ENCODE data around the gene PRSS27. TPM values are rescaled to one million over a fixed set of nuclear protein-coding genes. Genes with fewer than 3 reads are reported as not detected.

PRSS27 gene
- total RNA-seq, 1 donor from 2014 or later, result 2.9 TPM

DNA sequence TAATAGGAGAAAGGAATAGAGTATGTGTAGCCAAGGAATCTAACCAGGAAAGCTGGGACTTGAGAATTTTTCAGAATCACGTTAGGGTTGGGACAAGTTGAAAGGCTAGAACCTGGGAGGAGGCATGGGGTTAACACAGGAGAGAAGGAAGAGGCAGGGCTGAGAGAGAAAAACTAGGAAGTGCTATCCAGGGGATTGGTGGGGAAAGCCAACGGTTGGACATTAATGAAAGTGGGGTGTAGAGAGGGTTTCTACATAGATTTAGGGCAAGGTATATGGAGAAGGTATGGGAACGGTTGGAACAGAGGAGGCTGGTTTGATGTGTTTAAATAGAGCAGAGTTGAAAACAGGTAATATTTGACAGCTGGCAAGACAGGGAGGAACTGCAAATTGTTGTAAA is 35.1 kb upstream of the PRSS27 start:
- TF ChIP-seq, protein P1, sequence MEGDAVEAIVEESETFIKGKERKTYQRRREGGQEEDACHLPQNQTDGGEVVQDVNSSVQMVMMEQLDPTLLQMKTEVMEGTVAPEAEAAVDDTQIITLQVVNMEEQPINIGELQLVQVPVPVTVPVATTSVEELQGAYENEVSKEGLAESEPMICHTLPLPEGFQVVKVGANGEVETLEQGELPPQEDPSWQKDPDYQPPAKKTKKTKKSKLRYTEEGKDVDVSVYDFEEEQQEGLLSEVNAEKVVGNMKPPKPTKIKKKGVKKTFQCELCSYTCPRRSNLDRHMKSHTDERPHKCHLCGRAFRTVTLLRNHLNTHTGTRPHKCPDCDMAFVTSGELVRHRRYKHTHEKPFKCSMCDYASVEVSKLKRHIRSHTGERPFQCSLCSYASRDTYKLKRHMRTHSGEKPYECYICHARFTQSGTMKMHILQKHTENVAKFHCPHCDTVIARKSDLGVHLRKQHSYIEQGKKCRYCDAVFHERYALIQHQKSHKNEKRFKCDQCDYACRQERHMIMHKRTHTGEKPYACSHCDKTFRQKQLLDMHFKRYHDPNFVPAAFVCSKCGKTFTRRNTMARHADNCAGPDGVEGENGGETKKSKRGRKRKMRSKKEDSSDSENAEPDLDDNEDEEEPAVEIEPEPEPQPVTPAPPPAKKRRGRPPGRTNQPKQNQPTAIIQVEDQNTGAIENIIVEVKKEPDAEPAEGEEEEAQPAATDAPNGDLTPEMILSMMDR (IDR thresholded peaks at IDR 0.05; ENCODE audit: insufficient read depth, low read length, poor library complexity, severe bottlenecking), result no peak
- H3K36me3 ChIP-seq (ENCODE audit: control insufficient read depth, insufficient read depth, low read length), result peaks cover 6% of the 10 kb centered on the region
- no peak overlapping the region for H3K4me3 ChIP-seq (ENCODE audit: low read depth, low read length)

DNA sequence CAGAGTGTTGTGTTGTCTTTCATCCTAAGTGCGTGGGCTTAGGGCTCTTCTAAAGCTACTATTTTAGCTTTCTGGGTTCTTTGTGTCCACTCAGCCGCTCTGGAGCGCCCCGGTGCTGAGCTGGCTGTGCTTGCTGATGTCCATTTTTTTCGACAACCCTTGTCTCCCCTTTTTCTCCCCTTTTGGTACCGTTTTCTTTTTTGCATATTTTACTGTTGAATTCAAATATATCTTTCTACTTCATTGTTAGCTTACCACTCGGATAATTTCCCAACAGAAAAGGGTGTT is 33.7 kb upstream of the PRSS27 start:
- Histone ChIP-seq H3K4me3 (ENCODE audit: low read depth, low read length) (peak overlapping the region; percentile 55), H3K36me3 (ENCODE audit: control insufficient read depth, insufficient read depth, low read length) (peaks cover 3% of the 10 kb centered on the region), H3K27me3 (ENCODE audit: control insufficient read depth, insufficient read depth, low read length) (no peaks in the 10 kb centered on the region)
- DNase-seq (ENCODE audit: low read depth), result no peak
- TF ChIP-seq, protein P1 (IDR thresholded peaks at IDR 0.05; ENCODE audit: insufficient read depth, low read length, poor library complexity, severe bottlenecking), result no peak

More for the DNA sequence above, 35.1 kb upstream of the PRSS27 start:
- no peaks in the 10 kb centered on the region for H3K27me3 ChIP-seq (ENCODE audit: control insufficient read depth, insufficient read depth, low read length)
- DNase-seq (ENCODE audit: low read depth), result no peak

DNA sequence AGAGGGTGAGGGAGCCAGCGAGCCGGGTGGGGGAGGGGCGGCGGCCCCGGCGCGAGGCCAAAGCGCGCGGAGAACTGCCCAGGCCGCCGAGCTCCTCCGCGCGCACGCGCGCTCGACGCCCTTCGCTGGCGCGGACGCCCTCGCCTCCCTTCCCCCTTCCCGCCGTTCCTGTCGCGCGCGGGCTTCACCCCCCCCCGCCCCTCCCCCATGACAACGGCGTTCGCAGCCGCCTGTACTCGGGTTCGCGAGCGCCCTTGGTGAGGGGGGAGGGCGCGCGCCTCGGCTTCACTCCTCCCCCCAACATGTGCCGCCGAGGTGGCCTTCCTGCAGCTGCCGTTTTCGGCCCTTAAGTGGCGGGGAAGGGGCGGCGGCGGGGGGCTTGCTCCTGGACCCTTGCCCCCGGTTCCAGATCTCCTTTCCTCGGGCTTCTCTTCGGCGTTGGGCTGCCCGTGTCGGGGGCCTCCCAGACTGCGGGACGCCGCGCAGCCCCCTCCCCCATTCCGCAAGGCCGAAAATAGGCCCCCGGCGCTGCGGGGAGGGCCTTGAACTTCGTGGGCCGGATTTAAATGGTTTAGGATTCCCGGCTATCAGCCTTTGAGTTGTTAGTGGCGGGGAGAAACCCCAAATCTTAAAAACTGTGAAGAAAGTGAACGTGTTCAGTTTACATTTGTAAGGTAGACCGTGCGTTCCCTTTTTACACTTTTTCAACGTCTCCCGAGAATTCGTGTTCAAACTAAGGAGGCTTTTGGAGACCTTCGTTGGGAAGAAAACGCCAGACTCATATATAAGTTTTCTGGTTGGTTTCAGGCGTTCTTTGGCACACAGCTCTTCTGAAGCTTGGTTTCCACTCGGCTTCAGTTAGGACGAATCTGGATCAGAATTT is 33.1 kb upstream of the PRSS27 start:
- TF ChIP-seq, protein P1 (IDR thresholded peaks at IDR 0.05; ENCODE audit: insufficient read depth, low read length, poor library complexity, severe bottlenecking), result no peak
- no peak for DNase-seq (ENCODE audit: low read depth)
- peak overlapping the region; percentile 55 for H3K4me3 ChIP-seq (ENCODE audit: low read depth, low read length)
- H3K36me3 ChIP-seq (ENCODE audit: control insufficient read depth, insufficient read depth, low read length), result peaks cover 3% of the 10 kb centered on the region
- H3K27me3 ChIP-seq (ENCODE audit: control insufficient read depth, insufficient read depth, low read length), result no peaks in the 10 kb centered on the region

DNA sequence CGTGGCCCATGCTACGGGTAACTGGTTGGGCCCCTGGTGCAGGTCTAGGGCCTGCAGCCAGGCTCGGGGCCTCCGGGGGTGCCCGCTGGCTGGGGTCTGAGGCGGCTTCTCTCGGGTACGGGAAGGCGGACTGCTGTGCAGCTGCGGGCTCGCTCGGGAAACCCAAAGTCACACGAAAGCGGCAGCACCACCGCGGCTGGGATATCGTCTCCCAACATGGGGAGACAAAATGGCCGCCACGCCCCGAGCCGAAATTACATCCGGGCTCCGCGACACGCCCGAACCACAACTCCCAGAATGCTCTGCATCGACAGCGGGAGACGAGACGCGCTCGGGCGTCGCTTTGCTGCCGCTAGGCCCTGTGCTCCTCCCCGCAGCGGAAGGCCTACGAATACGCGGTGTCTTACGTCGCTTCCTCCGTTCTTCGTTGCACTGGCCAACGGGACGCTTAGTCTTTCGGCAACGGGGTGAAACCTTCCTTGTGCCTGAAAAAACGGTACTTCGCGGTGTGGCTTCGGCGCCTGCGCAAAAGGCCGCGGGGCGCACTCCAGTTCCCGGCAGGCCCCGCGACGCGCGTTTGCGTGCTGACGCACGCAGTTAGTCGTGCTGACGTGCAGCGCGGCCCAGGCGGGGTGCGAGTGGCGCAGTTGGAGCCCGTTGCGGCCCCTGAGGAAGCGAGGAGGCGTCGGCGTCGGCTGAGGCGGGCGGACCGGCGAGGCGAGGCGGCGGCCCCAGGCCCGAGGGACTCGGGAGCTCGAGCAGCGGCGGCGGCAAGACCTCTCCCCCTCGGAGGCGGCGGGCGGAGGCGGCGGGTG is 32.2 kb upstream of the PRSS27 start, which contains the start of gene SRRM2:
Gene SRRM2, plus strand, starts transcription at position 604 of the 815 bp plus-strand sequence. CDS start 3,727 bp downstream, outside the sequence.
- no peaks in the 10 kb centered on the region for H3K36me3 ChIP-seq (ENCODE audit: control insufficient read depth, insufficient read depth, low read length)
- H3K27me3 ChIP-seq (ENCODE audit: control insufficient read depth, insufficient read depth, low read length), result no peaks in the 10 kb centered on the region
- TF ChIP-seq, protein P1 (IDR thresholded peaks at IDR 0.05; ENCODE audit: insufficient read depth, low read length, poor library complexity, severe bottlenecking), result no peak
- peak; percentile 74 for DNase-seq (ENCODE audit: low read depth)
- peak within 1 kb of the TSS; percentile 55 for H3K4me3 ChIP-seq (ENCODE audit: low read depth, low read length)

DNA sequence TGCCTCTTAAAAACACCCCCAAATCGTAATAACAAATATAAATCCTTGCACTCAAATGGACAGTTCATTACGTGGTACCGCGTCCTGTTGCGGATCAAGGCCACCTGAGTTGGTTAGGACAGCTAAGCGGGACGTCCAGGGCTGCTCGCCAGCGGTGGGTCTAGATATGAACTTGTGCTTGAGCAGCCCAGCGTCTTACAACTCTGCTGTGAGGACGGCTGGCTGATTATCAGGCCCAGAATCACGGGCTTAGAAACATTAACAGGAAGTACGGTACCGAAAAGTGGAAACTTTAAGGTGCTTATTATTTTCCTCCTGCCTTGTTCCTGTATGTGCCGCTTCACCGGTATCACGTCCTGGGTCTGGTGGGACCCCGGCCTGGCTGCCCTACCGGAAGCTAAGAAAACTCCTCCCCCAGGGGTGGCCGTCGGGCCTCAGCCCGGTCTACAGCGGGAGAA is 31.6 kb upstream of the PRSS27 start:
- H3K4me3 ChIP-seq (ENCODE audit: low read depth, low read length), result peak overlapping the region; percentile 55
- DNase-seq (ENCODE audit: low read depth), result no peak
- TF ChIP-seq, protein P1 (IDR thresholded peaks at IDR 0.05; ENCODE audit: insufficient read depth, low read length, poor library complexity, severe bottlenecking), result no peak
- H3K36me3 ChIP-seq (ENCODE audit: control insufficient read depth, insufficient read depth, low read length), result no peaks in the 10 kb centered on the region
- no peaks in the 10 kb centered on the region for H3K27me3 ChIP-seq (ENCODE audit: control insufficient read depth, insufficient read depth, low read length)
